ENCODE data around the gene ETV5.
"Not testable (repeated sequence)": the region's sequence is repeated elsewhere in the genome, so short reads cannot be mapped to it uniquely, and the experiment has no call there.

Gene ETV5

GRCh38 chr3:186019288-186019687 lies 89.6 kb downstream of the ETV5 start:
- DNase-seq, result not testable (repeated sequence)

- DNase-seq, result no peak
Observed at GRCh38 chr3:186014866-186015265, 94.0 kb downstream of the ETV5 start.

GRCh38 chr3:186013312-186013711 lies 95.6 kb downstream of the ETV5 start:
- DNase-seq, result no peak

- DNase-seq, result no peak
Observed at GRCh38 chr3:186012137-186012536, 96.8 kb downstream of the ETV5 start.

- no peak for DNase-seq
Observed at GRCh38 chr3:186004671-186005070, 104.2 kb downstream of the ETV5 start.

- no peak for DNase-seq
Observed at GRCh38 chr3:186004209-186004608, 104.7 kb downstream of the ETV5 start.

GRCh38 chr3:186003610-186004009 lies 105.3 kb downstream of the ETV5 start:
- DNase-seq, result no peak

GRCh38 chr3:186002884-186003472 lies 105.9 kb downstream of the ETV5 start:
- DNase-seq, result no peak

GRCh38 chr3:186001842-186002241 lies 107.0 kb downstream of the ETV5 start:
- no peak for DNase-seq

- DNase-seq, result no peak
Observed at GRCh38 chr3:185999221-185999620, 109.7 kb downstream of the ETV5 start.

GRCh38 chr3:185998136-185998535 lies 110.8 kb downstream of the ETV5 start:
- DNase-seq, result no peak

- no peak for DNase-seq
Observed at GRCh38 chr3:185997130-185997529, 111.8 kb downstream of the ETV5 start.

Measured in activated CD4-positive, alpha-beta T cell treated with anti-CD3 and anti-CD28 coated beads for 1 hour (primary cell).